B cell (primary cell): Measurements from ENCODE around the gene S1PR3. TPM values are rescaled to one million over a fixed set of nuclear protein-coding genes. Genes with fewer than 3 reads are reported as not detected.

Experiments
- ATAC-seq: fragments of 200-7000 bp; cut with Tn5 transposase; one replicate; pipeline ENCODE4 v1.10.0; 2021; ENCODE audit warnings: low read depth, mild to moderate bottlenecking, moderate number of reproducible peaks, moderate library complexity
- CTCF ChIA-PET: fragments of 350-600 bp; sonication (Branson Sonifier 250); formaldehyde crosslinking; loops from one replicate; lab custom pipeline; 2021; ENCODE audit warnings: antibody characterized with exemption, inconsistent platforms; lab: Charles Lee
- POLR2A ChIA-PET: fragments of 350-600 bp; sonication (Branson Sonifier 250); formaldehyde crosslinking; loops from one replicate; lab custom pipeline; 2021; ENCODE audit warnings: antibody characterized with exemption; lab: Charles Lee
- DNase-seq: peaks from one replicate; pipeline ENCODE4 v3.0.0; 2013
- H2AFZ ChIP-seq: 2 replicates; pipeline ENCODE4 v1.6.1; 2012; ENCODE audit warnings: mild to moderate bottlenecking, low read depth, low read length; ENCODE audit not compliant: insufficient read depth, poor library complexity, severe bottlenecking
- H3K27ac ChIP-seq, 2 donors: 1 replicate in 1 of 2; 2 replicates in 1 of 2; pipeline ENCODE4 v1.5.1; 2012 to 2013; ENCODE audit warnings: low read length in 2 of 2, mild to moderate bottlenecking in 2 of 2, moderate library complexity in 1 of 2
- H3K27me3 ChIP-seq, 4 experiments: fragments of 200-600 bp in 1 of 4; sonication (generic) in 1 of 4; replicated peaks in 1 of 4; 1 replicate in 2 of 4; 2 replicates in 2 of 4; pipeline versions ENCODE4 v1.6.1 to v1.7.0; 2013 to 2016; ENCODE audit warnings: low read length in 3 of 4, mild to moderate bottlenecking in 2 of 4, mixed read lengths in 1 of 4, moderate library complexity in 1 of 4; ENCODE audit not compliant: insufficient read depth in 4 of 4, control insufficient read depth in 3 of 4; ENCODE audit errors: control extremely low read depth in 1 of 4
- H3K36me3 ChIP-seq, 2 experiments: replicated peaks in 1 of 2; 1 replicate in 1 of 2; 2 replicates in 1 of 2; pipeline versions ENCODE4 v1.6.1 to v1.7.1; 2013; ENCODE audit warnings: low read length in 1 of 2; ENCODE audit not compliant: insufficient read depth in 2 of 2, control insufficient read depth in 1 of 2; ENCODE audit errors: control extremely low read depth in 1 of 2, extremely low read depth in 1 of 2
- H3K4me1 ChIP-seq, 2 donors: fragments of 200-600 bp in 1 of 2; sonication (generic) in 1 of 2; 1 replicate in 1 of 2; 2 replicates in 1 of 2; pipeline versions ENCODE4 v1.5.1 to v1.6.1; 2013 to 2017; ENCODE audit warnings: low read length in 2 of 2; ENCODE audit not compliant: control insufficient read depth in 2 of 2, insufficient read depth in 2 of 2
- H3K4me2 ChIP-seq: replicated peaks from 2 replicates; pipeline ENCODE3; 2012; ENCODE audit warnings: mild to moderate bottlenecking, low read depth, low read length; ENCODE audit not compliant: poor library complexity, severe bottlenecking
- H3K4me3 ChIP-seq, 5 experiments: fragments of 200-600 bp in 1 of 5; sonication (generic) in 1 of 5; 1 replicate in 3 of 5; 2 replicates in 2 of 5; pipeline versions ENCODE4 v1.5.1 to v1.7.0; 2011 to 2016; ENCODE audit warnings: low read length in 4 of 5, mild to moderate bottlenecking in 4 of 5, low read depth in 2 of 5, control low read depth in 1 of 5, moderate library complexity in 1 of 5; ENCODE audit not compliant: insufficient read depth in 1 of 5; ENCODE audit errors: control extremely low read depth in 1 of 5, extremely low read depth in 1 of 5
- H3K79me2 ChIP-seq: fragments of 200-600 bp; sonication (generic); one replicate; pipeline ENCODE4 v1.6.0; 2016; ENCODE audit warnings: low read length; ENCODE audit not compliant: control insufficient read depth, insufficient read depth
- H3K9ac ChIP-seq: fragments of 200-600 bp; sonication (generic); 2 replicates; pipeline ENCODE4 v1.6.1; 2017; ENCODE audit warnings: mild to moderate bottlenecking, low read length, moderate library complexity
- H3K9me3 ChIP-seq, 3 donors: one replicate each; pipeline versions ENCODE4 v1.6.1 to v1.7.1; 2013; ENCODE audit warnings: low read length in 2 of 3; ENCODE audit not compliant: control insufficient read depth in 2 of 3, insufficient read depth in 1 of 3; ENCODE audit errors: control extremely low read depth in 1 of 3
- H4K20me1 ChIP-seq: 2 replicates; pipeline ENCODE4 v1.6.0; 2012; ENCODE audit warnings: mild to moderate bottlenecking, low read length; ENCODE audit not compliant: insufficient read depth, control insufficient read depth, poor library complexity, severe bottlenecking
- H3K27ac Mint-ChIP-seq: one replicate; pipeline ENCODE4 v1.8.0; 2021; ENCODE audit warnings: mixed read lengths
- H3K27me3 Mint-ChIP-seq: one replicate; pipeline ENCODE4 v1.8.0; 2021; ENCODE audit warnings: mixed read lengths
- H3K4me1 Mint-ChIP-seq: one replicate; pipeline ENCODE4 v1.8.0; 2021; ENCODE audit warnings: mixed read lengths
- H3K4me3 Mint-ChIP-seq: one replicate; pipeline ENCODE4 v1.8.0; 2021; ENCODE audit warnings: mixed read lengths
- H3K9me3 Mint-ChIP-seq: one replicate; pipeline ENCODE4 v1.8.0; 2022; ENCODE audit warnings: mixed read lengths; ENCODE audit not compliant: insufficient read depth
- CTCF ChIP-seq: fragments of 200-600 bp; IDR thresholded peaks from one replicate; pipeline ENCODE4 v1.8.0; 2022; ENCODE audit warnings: antibody characterized with exemption, mild to moderate bottlenecking
- EZH2 ChIP-seq: IDR thresholded peaks from 2 replicates; pipeline ENCODE4 v1.6.1; 2012; ENCODE audit warnings: borderline replicate concordance, low read depth, mild to moderate bottlenecking, moderate library complexity, low read length; ENCODE audit not compliant: insufficient read depth, poor library complexity, severe bottlenecking
- WGBS: methylation state at CpG from one replicate; pipeline ENCODE4 v1.1.5; 2013; ENCODE audit warnings: missing lambda C conversion rate; ENCODE audit not compliant: insufficient coverage; 5-methylcytosine and 5-hydroxymethylcytosine counted together
- intact Hi-C: fragments of 100-400 bp; cut with micrococcal nuclease; formaldehyde crosslinking; loops from one replicate; pipeline ENCODE4 v1.10.0; 2022
- polyA plus RNA-seq: library from polyadenylated mRNA; depleted of rRNA; stranded (reverse); fragments of >200 nt; gene quantifications from 2 replicates; pipeline ENCODE4 v1.2.3, GENCODE V29; 2012
- total RNA-seq, 2 donors: library from RNA; stranded (reverse); fragments of 120-200 nt in 1 of 2; gene quantifications; 1 replicate in 1 of 2; 2 replicates in 1 of 2; pipeline versions ENCODE4 v1.2.3 to v1.2.4, GENCODE V29; 2013 to 2022

The S1PR3 gene
- total and polyA plus RNA-seq, 2 donors (not counting 1 experiment from before 2014, with no cell fraction given) = 0.25 TPM; not detected in 1

GRCh38 chr9:89044881-89045280 lies 53.6 kb downstream of the S1PR3 start:
- Histone ChIP-seq H3K4me1 (no peaks in the 10 kb centered on the region), H3K36me3 (no peaks in the 10 kb centered on the region), H2AFZ (no peak overlapping the region), H3K9me3 (no peaks in the 10 kb centered on the region), H3K79me2 (no peaks in the 10 kb centered on the region), H4K20me1 (no peaks in the 10 kb centered on the region), H3K27ac (no peak overlapping the region), H3K27me3 (peaks cover 0 to 2% (median 0%) of the 10 kb centered on the region in 4 experiments), H3K9ac (no peak overlapping the region), H3K4me2 (no peak overlapping the region), H3K4me3 (no peak overlapping the region)
- no peak for TF ChIP-seq CTCF
- no peak for TF ChIP-seq EZH2
- POLR2A ChIA-PET = no interaction called here
- intact Hi-C loops = no loop called here
- Mint-ChIP-seq H3K27ac (no peak overlapping the region), H3K9me3 (no peaks in the 10 kb centered on the region), H3K27me3 (peaks cover 11% of the 10 kb centered on the region), H3K4me1 (no peaks in the 10 kb centered on the region), H3K4me3 (no peak overlapping the region)
- DNase-seq = no peak
- ATAC-seq = no peak
- 100% methylated on average over 1 of the region's 4 CpGs for WGBS
- CTCF ChIA-PET = no interaction called here

- CTCF ChIA-PET = no interaction called here
- no peaks in the 10 kb centered on the region for H3K4me1 ChIP-seq
- ATAC-seq (no peak), DNase-seq (no peak)
- Mint-ChIP-seq H3K4me1 (no peaks in the 10 kb centered on the region), H3K4me3 (no peak overlapping the region), H3K27ac (no peak overlapping the region), H3K27me3 (peaks cover 11% of the 10 kb centered on the region), H3K9me3 (no peaks in the 10 kb centered on the region)
- H4K20me1 ChIP-seq = no peaks in the 10 kb centered on the region
- H3K27me3 ChIP-seq = peaks cover 0 to 2% (median 0%) of the 10 kb centered on the region in 4 experiments
- no peak overlapping the region for H2AFZ ChIP-seq
- WGBS = 100% methylated on average over 1 of the region's 2 CpGs
- POLR2A ChIA-PET = no interaction called here
- no peak overlapping the region for H3K27ac ChIP-seq
- no peak overlapping the region for H3K4me2 ChIP-seq
- H3K9me3 ChIP-seq = no peaks in the 10 kb centered on the region
- no peaks in the 10 kb centered on the region for H3K79me2 ChIP-seq
- H3K9ac ChIP-seq = no peak overlapping the region
- TF ChIP-seq EZH2 (no peak), CTCF (no peak)
- intact Hi-C loops = no loop called here
- H3K4me3 ChIP-seq = no peak overlapping the region
- H3K36me3 ChIP-seq = no peaks in the 10 kb centered on the region
Measured at GRCh38 chr9:89046832-89047231, 55.6 kb downstream of the S1PR3 start.
